NB4 (cell line): ENCODE measurements around the gene FAM193A.

Experiments
- DNase-seq: peaks from one replicate; pipeline ENCODE4 v3.0.0; 2010; ENCODE audit warnings: low read depth
- H3K4me3 ChIP-seq: one replicate; pipeline ENCODE4 v1.5.1; 2011; ENCODE audit warnings: mild to moderate bottlenecking, low read depth, low read length, moderate library complexity
- MYC ChIP-seq: IDR thresholded peaks from 2 replicates; pipeline ENCODE4 v1.6.1; 2011; ENCODE audit warnings: low read depth, low read length
- POLR2A ChIP-seq: IDR thresholded peaks from 2 replicates; pipeline ENCODE4 v1.6.1; 2011; ENCODE audit warnings: mild to moderate bottlenecking; ENCODE audit not compliant: insufficient read length; ENCODE audit errors: extremely low read depth
- TF ChIP-seq, protein P1 (sequence below): IDR thresholded peaks from one replicate; pipeline ENCODE4 v1.5.1; 2012; ENCODE audit warnings: low read depth, low read length
- TF ChIP-seq, protein P2 (sequence below): IDR thresholded peaks from 2 replicates; pipeline ENCODE4 v1.6.1; 2011; ENCODE audit warnings: low read depth, low read length

Gene FAM193A

DNA sequence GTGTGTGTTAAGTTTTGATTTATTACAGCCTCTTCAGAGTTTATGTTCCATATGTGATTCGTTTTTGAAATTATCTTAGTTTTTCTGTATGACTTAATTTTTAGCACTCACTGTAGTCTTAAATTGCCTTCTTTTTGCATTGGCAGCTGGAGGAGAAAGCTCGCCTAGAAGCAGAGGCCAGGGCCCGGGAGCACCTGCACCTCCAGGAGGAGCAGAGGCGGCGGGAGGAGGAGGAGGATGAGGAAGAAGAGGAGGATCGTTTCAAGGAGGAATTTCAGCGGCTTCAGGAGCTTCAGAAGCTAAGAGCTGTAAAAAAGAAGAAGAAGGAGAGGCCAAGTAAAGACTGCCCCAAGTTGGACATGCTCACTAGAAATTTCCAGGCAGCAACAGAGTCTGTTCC, 163.1 kb downstream of the FAM193A start:
- DNase-seq: no peak
- no peak overlapping the region for H3K4me3 ChIP-seq
- TF ChIP-seq POLR2A (no peak), MYC (no peak)
- TF ChIP-seq, protein P1, sequence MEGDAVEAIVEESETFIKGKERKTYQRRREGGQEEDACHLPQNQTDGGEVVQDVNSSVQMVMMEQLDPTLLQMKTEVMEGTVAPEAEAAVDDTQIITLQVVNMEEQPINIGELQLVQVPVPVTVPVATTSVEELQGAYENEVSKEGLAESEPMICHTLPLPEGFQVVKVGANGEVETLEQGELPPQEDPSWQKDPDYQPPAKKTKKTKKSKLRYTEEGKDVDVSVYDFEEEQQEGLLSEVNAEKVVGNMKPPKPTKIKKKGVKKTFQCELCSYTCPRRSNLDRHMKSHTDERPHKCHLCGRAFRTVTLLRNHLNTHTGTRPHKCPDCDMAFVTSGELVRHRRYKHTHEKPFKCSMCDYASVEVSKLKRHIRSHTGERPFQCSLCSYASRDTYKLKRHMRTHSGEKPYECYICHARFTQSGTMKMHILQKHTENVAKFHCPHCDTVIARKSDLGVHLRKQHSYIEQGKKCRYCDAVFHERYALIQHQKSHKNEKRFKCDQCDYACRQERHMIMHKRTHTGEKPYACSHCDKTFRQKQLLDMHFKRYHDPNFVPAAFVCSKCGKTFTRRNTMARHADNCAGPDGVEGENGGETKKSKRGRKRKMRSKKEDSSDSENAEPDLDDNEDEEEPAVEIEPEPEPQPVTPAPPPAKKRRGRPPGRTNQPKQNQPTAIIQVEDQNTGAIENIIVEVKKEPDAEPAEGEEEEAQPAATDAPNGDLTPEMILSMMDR: no peak
- TF ChIP-seq, protein P2, sequence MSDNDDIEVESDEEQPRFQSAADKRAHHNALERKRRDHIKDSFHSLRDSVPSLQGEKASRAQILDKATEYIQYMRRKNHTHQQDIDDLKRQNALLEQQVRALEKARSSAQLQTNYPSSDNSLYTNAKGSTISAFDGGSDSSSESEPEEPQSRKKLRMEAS: no peak

DNA sequence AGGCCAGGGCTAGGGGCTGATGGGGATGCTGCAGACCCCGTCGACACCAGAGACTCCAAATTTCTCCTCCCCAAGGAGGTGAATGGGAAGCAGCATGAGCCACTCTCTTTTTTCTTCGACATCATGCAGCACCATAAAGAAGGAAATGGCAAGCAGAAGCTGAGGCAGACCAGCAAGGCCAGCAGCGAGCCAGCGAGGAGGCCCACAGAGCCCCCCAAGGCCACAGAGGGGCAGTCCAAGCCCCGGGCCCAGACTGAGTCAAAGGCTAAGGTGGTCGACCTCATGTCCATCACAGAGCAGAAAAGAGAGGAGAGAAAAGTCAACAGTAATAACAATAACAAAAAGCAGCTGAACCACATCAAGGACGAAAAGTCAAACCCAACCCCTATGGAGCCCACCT, 163.6 kb downstream of the FAM193A start:
- TF ChIP-seq MYC (no peak), POLR2A (no peak)
- TF ChIP-seq, protein P1: no peak
- TF ChIP-seq, protein P2: no peak
- no peak for DNase-seq
- H3K4me3 ChIP-seq: no peak overlapping the region

DNA sequence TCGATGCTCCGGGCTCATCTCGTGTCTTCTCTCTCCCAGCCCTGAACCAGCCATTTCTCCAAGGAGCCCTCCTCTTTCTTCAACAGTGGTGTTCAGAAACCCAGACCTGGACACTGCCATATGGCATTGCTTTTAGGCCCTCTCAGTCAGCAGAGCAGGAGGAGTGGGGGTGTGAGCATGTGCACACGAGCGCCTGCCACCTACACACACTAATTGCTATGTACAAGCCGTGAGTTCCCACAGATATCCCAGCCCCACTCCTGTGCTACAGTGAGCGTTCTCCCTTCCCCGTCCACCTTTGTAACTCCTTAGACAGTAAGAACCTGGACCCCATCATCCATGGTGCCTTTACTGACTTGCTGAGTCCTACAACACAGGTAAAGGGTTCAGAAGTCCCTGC, 165.9 kb downstream of the FAM193A start:
- no peak overlapping the region for H3K4me3 ChIP-seq
- no peak for DNase-seq
- TF ChIP-seq, protein P1: no peak
- TF ChIP-seq MYC (no peak), POLR2A (no peak)
- TF ChIP-seq, protein P2: no peak

DNA sequence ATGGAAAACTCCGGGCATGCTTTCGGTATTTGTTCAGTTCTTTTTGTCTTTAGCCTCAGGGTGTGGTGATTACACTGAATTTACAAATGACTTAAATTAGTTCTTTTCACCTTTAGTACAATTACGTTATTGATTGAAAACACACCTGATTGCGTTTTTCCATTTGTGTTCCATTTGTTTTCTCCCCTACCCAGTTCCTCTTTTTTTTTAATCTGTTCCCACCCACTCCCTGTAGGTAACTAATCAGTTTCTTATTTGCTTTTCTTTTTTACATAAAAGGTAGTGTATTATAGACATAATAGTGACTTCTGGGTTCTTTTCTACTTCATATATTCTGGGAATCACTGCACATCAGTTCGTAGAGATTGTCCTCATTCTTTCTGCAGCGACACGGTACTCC, 166.3 kb downstream of the FAM193A start:
- no peak overlapping the region for H3K4me3 ChIP-seq
- TF ChIP-seq MYC (no peak), POLR2A (no peak)
- TF ChIP-seq, protein P2: no peak
- TF ChIP-seq, protein P1: no peak
- no peak for DNase-seq

DNA sequence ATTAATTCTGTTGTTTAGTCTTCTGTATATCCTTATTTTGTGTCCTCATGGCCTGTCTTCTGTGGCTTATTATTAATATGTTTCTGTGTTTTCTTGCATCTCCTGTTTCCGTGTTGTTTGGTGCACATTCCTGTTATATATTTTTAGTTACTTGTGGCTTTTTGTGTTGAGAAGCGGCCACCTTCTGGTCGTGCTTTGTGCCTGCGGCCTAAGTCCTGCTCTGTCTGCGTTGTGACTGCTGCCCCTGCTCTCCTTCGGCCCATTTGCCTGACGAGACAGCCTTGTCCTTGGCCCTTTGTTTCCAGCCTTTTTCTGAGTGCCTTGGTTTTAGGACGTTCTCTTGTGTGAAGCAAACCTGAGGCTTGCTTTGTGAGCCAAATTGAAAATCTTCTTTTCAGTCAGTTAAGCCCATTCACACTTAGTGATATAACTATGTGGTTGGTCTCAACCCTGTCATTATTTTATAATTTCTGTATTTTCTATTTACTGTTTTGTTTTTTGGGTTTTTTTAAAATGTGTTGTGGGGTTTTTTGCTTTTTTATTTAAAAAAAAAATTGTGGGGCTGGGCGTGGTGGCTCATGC, 175.9 kb downstream of the FAM193A start:
- H3K4me3 ChIP-seq: no peak overlapping the region
- DNase-seq: peak; percentile 60
- no peak for TF ChIP-seq MYC
- TF ChIP-seq, protein P1: peak; percentile 56

DNA sequence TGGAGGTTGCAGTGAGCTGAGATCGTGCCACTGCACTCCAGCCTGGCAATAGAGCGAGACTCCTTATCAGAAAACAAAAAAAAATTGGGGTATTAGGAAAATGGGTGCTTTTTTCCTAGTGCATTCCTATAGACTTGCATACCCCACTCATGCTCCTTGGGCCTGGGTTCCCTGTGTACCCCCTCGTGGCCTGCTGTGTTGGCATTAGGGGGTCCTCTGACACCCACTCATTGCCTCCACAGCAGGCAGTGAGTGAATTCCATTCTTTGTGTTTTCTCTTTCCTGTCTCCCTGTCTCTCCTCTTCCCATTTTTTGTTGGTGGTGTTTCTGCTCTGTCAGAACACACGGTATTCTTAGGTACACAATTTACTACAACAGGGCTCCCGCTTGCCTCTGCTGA, 176.9 kb downstream of the FAM193A start:
- DNase-seq: no peak
- TF ChIP-seq POLR2A (no peak), MYC (no peak)
- TF ChIP-seq, protein P2: no peak
- TF ChIP-seq, protein P1: no peak
- H3K4me3 ChIP-seq: no peak overlapping the region
